Measurements from ENCODE around the gene KLHL21. TPM values are rescaled to one million over a fixed set of nuclear protein-coding genes. Genes with fewer than 3 reads are reported as not detected.
"Not testable (repeated sequence)": the region's sequence is repeated elsewhere in the genome, so short reads cannot be mapped to it uniquely, and the experiment has no call there.

KLHL21 gene
- total RNA-seq, 1 experiment from 2014 or later = 21.6 TPM

DNA sequence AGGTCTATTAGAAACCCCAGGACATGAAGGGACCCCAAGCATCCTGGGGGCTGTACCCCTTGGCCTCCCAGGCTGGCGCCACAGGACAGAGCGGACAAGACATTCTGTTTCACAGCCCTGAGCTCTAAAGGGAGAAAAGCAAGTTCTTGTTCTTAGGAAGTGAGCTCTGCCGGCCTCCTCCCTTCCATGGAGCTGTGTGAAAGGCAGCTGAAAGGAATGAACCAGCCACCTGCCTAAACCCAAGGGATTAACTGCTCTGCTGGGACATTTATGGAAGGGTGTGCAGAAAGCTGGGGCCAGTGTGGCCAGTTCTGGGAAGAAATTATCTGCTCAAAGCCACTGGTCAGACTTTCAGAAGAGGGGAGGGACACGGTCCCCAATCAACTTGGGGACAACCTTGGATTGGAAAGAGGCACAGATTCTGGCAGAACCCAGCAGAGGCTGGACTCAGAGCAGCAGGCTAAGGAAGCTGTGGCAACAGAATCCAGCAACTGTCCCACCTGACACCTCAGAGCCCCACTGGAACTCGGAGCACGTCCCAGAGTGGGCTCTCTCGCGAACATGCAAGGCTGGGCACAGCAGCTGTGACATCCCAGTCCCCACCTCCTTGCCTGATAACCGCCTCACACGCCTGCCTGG is 2.1 kb downstream of the KLHL21 start:
- Histone ChIP-seq H3K4me1 (peaks cover 9% of the 10 kb centered on the region; the same call in 1 of the 2 replicates), H3K27me3 (replicated peaks; ENCODE audit: control insufficient read depth, insufficient read depth, low read length) (no peaks in the 10 kb centered on the region), H3K4me3 (ENCODE audit: low read depth, low read length) (peak overlapping the region; percentile 56), H3K36me3 (ENCODE audit: control insufficient read depth, insufficient read depth, low read length) (peaks cover 6% of the 10 kb centered on the region), H3K9me3 (no peaks in the 10 kb centered on the region)
- Mint-ChIP-seq H3K9me3 (ENCODE audit: unreplicated experiment) (no peaks in the 10 kb centered on the region), H3K4me1 (ENCODE audit: low read depth, unreplicated experiment) (no peaks in the 10 kb centered on the region), H3K27me3 (ENCODE audit: insufficient read depth, unreplicated experiment) (no peaks in the 10 kb centered on the region), H3K27ac (ENCODE audit: unreplicated experiment) (peak overlapping the region; percentile 97), H3K36me3 (ENCODE audit: insufficient read depth, unreplicated experiment) (peaks cover 65% of the 10 kb centered on the region), H3K4me3 (ENCODE audit: unreplicated experiment) (peak overlapping the region; percentile 96)
- TF ChIP-seq CTCF (IDR thresholded peaks at IDR 0.05; ENCODE audit: insufficient read depth in 1 of 2, low read depth in 1 of 2, low read length in 1 of 2, severe bottlenecking in 1 of 2, unreplicated experiment in 1 of 2) = no peak
- CTCF ChIA-PET = no interaction called here
- BruUV-seq (replicated peaks) = TSS peak; percentile 24
- intact Hi-C loops (cut with micrococcal nuclease; ENCODE audit: unreplicated experiment) = loop anchor here (10.0 kb wide), 2 partner anchors 46 to 106 kb away; partner anchors contain the start of genes NOL9, PLEKHG5 and TAS1R1
- no peak for DNase-seq
- POLR2A ChIA-PET = no interaction called here

DNA sequence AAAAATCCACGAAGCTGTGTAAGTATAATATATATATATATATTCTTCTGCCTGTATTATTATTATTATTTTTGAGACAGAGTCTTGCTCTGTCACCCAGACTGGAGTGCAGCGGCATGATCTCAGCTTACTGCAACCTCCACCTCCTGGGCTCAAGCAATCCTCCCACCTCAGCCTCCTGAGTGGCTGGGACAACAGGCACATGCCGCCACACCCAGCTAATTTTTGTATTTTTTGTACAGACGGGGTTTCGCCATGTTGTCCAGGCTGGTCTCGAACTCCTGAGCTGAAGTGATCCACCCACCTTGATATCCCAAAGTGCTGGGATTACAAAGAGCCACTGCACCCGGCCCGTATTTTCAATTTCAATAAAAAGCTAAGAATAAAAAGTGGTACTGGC is 2.7 kb downstream of the KLHL21 start:
- BruUV-seq (replicated peaks); H3K9me3 ChIP-seq; H3K36me3 ChIP-seq (ENCODE audit: control insufficient read depth, insufficient read depth, low read length); H3K27me3 Mint-ChIP-seq (ENCODE audit: insufficient read depth, unreplicated experiment); H3K4me1 ChIP-seq; H3K27me3 ChIP-seq (replicated peaks; ENCODE audit: control insufficient read depth, insufficient read depth, low read length); H3K9me3 Mint-ChIP-seq (ENCODE audit: unreplicated experiment); CTCF ChIA-PET; POLR2A ChIA-PET; H3K4me1 Mint-ChIP-seq (ENCODE audit: low read depth, unreplicated experiment); H3K27ac Mint-ChIP-seq (ENCODE audit: unreplicated experiment); DNase-seq: not testable (repeated sequence)
- Mint-ChIP-seq H3K36me3 (ENCODE audit: insufficient read depth, unreplicated experiment) (peaks cover 71% of the 10 kb centered on the region), H3K4me3 (ENCODE audit: unreplicated experiment) (peak overlapping the region; percentile 96)
- peak overlapping the region; percentile 56 for H3K4me3 ChIP-seq (ENCODE audit: low read depth, low read length)
- intact Hi-C loops (cut with micrococcal nuclease; ENCODE audit: unreplicated experiment) = loop anchor here (10.0 kb wide), 2 partner anchors 45 to 105 kb away; partner anchors contain the start of genes NOL9, PLEKHG5 and TAS1R1

GRCh38 chr1:6599141-6599975 is 3.3 kb downstream of the KLHL21 start:
- TF ChIP-seq CTCF (IDR thresholded peaks at IDR 0.05; ENCODE audit: insufficient read depth in 1 of 2, low read depth in 1 of 2, low read length in 1 of 2, severe bottlenecking in 1 of 2, unreplicated experiment in 1 of 2) = no peak
- no peak overlapping the region for H3K27ac Mint-ChIP-seq (ENCODE audit: unreplicated experiment)
- DNase-seq = no peak
- H3K4me1 Mint-ChIP-seq (ENCODE audit: low read depth, unreplicated experiment) = no peaks in the 10 kb centered on the region
- Histone ChIP-seq H3K9me3 (no peaks in the 10 kb centered on the region), H3K4me3 (ENCODE audit: low read depth, low read length) (no peak overlapping the region), H3K27me3 (replicated peaks; ENCODE audit: control insufficient read depth, insufficient read depth, low read length) (no peaks in the 10 kb centered on the region), H3K36me3 (ENCODE audit: control insufficient read depth, insufficient read depth, low read length) (peaks cover 6% of the 10 kb centered on the region), H3K4me1 (no peaks in the 10 kb centered on the region)
- H3K9me3 Mint-ChIP-seq (ENCODE audit: unreplicated experiment) = no peaks in the 10 kb centered on the region
- H3K27me3 Mint-ChIP-seq (ENCODE audit: insufficient read depth, unreplicated experiment) = no peaks in the 10 kb centered on the region
- intact Hi-C loops (cut with micrococcal nuclease; ENCODE audit: unreplicated experiment) = no loop called here
- no TSS peak for BruUV-seq (replicated peaks)
- no peak overlapping the region for H3K4me3 Mint-ChIP-seq (ENCODE audit: unreplicated experiment)
- peaks cover 73% of the 10 kb centered on the region for H3K36me3 Mint-ChIP-seq (ENCODE audit: insufficient read depth, unreplicated experiment)
- CTCF ChIA-PET = no interaction called here
- POLR2A ChIA-PET = no interaction called here

Data from Caco-2 (cell line).